Tibial nerve (tissue), 4 donors: ENCODE data around the gene CLEC19A. TPM values are rescaled to one million over a fixed set of nuclear protein-coding genes. Genes with fewer than 3 reads are reported as not detected.

Experiments
- DNase-seq, 2 donors: peaks; one replicate each; pipeline ENCODE4 v3.0.0-alpha.2; 2019; ENCODE audit warnings: low spot score in 2 of 2
- H3K27ac ChIP-seq, 4 donors: fragments of 200-600 bp; sonication (generic) in 3 of 4; one replicate each; pipeline ENCODE4 v1.5.1; 2017 to 2019; ENCODE audit warnings: mild to moderate bottlenecking in 1 of 4
- H3K27me3 ChIP-seq, 2 donors: fragments of 200-600 bp; sonication (generic) in 1 of 2; one replicate each; pipeline versions ENCODE4 v1.5.1 to v1.6.0; 2017 to 2019
- H3K36me3 ChIP-seq, 3 donors: fragments of 200-600 bp; sonication (generic); one replicate each; pipeline ENCODE4 v1.5.1; 2018 to 2019
- H3K4me1 ChIP-seq, 4 donors: fragments of 200-600 bp; sonication (generic) in 3 of 4; one replicate each; pipeline ENCODE4 v1.5.1; 2017 to 2019
- H3K4me3 ChIP-seq, 4 donors: fragments of 200-600 bp; sonication (generic) in 3 of 4; one replicate each; pipeline ENCODE4 v1.5.1; 2017 to 2019; ENCODE audit warnings: mild to moderate bottlenecking in 1 of 4, moderate library complexity in 1 of 4
- H3K9me3 ChIP-seq, 4 donors: fragments of 200-600 bp; sonication (generic) in 3 of 4; one replicate each; pipeline ENCODE4 v1.5.1; 2017 to 2019
- CTCF ChIP-seq, 5 experiments: fragments of 200-600 bp in 3 of 5; fragments of 450-650 bp in 2 of 5; sonication (generic) in 3 of 5; IDR thresholded peaks; one replicate each; pipeline ENCODE4 v1.5.1; 2016 to 2019; ENCODE audit warnings: antibody characterized with exemption in 5 of 5, mild to moderate bottlenecking in 3 of 5, moderate library complexity in 2 of 5
- EP300 ChIP-seq, 2 donors: sonication (generic); formaldehyde crosslinking; IDR thresholded peaks; one replicate each; pipeline ENCODE4 v1.6.1; 2017; ENCODE audit warnings: antibody characterized with exemption in 2 of 2, mild to moderate bottlenecking in 1 of 2
- POLR2A ChIP-seq, 2 donors: fragments of 450-650 bp; IDR thresholded peaks; one replicate each; pipeline ENCODE4 v1.6.1; 2017; ENCODE audit warnings: antibody characterized with exemption in 2 of 2, mild to moderate bottlenecking in 2 of 2, moderate library complexity in 2 of 2
- WGBS, 2 donors: methylation state at CpG; one replicate each; pipeline ENCODE4 v1.1.5; 2018; 5-methylcytosine and 5-hydroxymethylcytosine counted together
- total RNA-seq, 4 donors: library from RNA; depleted of rRNA; stranded (reverse); fragments of >200 nt; gene quantifications; one replicate each; pipeline ENCODE4 v1.1.0, GENCODE V29; 2016

Gene CLEC19A
- total RNA-seq, 4 donors from 2014 or later = not detected

GRCh38 chr16:19305443-19305842 is 19.9 kb downstream of the CLEC19A start:
- no peak for TF ChIP-seq CTCF (IDR thresholded peaks at IDR 0.05)
- no peak for TF ChIP-seq EP300 (IDR thresholded peaks at IDR 0.05)
- no peak for TF ChIP-seq POLR2A (IDR thresholded peaks at IDR 0.05)
- H3K4me3 ChIP-seq = no peak overlapping the region
- DNase-seq = no peak
- H3K27me3 ChIP-seq = no peaks in the 10 kb centered on the region
- no peaks in the 10 kb centered on the region for H3K9me3 ChIP-seq
- WGBS, 2 donors = 86 to 91% methylated on average over 2 of the region's 2 CpGs
- no peaks in the 10 kb centered on the region for H3K4me1 ChIP-seq
- H3K36me3 ChIP-seq = no peaks in the 10 kb centered on the region
- no peak overlapping the region for H3K27ac ChIP-seq

DNA sequence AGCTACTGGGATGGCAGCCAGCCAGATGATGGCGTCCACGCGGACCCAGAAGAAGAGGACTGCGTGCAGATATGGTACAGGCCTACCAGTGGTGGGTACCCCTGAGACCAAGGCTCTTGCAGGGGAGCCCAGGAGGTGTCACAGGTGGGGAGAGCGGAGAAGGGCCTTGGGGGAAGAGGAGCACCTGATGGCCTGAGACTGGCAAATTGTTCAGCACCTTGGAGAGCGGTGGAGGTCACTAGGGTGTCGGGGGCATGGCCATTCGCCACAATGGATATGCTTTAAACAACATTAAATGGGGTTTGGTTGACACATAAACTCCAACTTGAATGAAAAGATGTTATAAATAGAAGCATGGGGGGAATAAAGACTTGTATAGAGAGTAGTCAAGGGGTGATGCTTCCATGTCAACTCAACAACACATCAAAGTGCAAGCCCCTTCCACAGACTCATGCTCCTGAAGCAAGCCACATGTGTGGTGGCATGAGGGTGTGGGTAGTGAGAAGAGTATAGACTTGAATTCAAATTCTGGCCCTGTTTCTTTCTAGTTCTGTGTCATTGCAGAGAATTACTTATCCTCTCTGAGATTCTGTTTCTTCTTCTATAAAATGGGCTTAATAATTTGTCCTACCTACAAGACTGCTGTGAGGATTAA is 22.2 kb downstream of the CLEC19A start:
- H3K4me3 ChIP-seq = no peak overlapping the region
- 56 to 58% methylated on average over 8 of the region's 8 CpGs for WGBS, 2 donors
- no peak overlapping the region for H3K27ac ChIP-seq
- no peaks in the 10 kb centered on the region for H3K9me3 ChIP-seq
- H3K4me1 ChIP-seq = no peaks in the 10 kb centered on the region
- DNase-seq = no peak
- no peaks in the 10 kb centered on the region for H3K27me3 ChIP-seq
- H3K36me3 ChIP-seq = no peaks in the 10 kb centered on the region
- TF ChIP-seq EP300 (IDR thresholded peaks at IDR 0.05) = no peak
- TF ChIP-seq CTCF (IDR thresholded peaks at IDR 0.05) = no peak

GRCh38 chr16:19308392-19308791 is 22.9 kb downstream of the CLEC19A start:
- WGBS, 2 donors = 65 to 67% methylated on average over 1 of the region's 1 CpG
- Histone ChIP-seq H3K36me3 (no peaks in the 10 kb centered on the region), H3K27me3 (no peaks in the 10 kb centered on the region), H3K27ac (no peak overlapping the region), H3K4me3 (no peak overlapping the region), H3K4me1 (no peaks in the 10 kb centered on the region), H3K9me3 (peaks cover 0 to 5% (median 0%) of the 10 kb centered on the region in 4 donors)
- TF ChIP-seq EP300 (IDR thresholded peaks at IDR 0.05) (no peak), CTCF (IDR thresholded peaks at IDR 0.05) (no peak)
- DNase-seq = no peak

GRCh38 chr16:19309178-19309577 is 23.6 kb downstream of the CLEC19A start:
- Histone ChIP-seq H3K27me3 (no peaks in the 10 kb centered on the region), H3K4me1 (no peaks in the 10 kb centered on the region), H3K9me3 (peaks cover 0 to 5% (median 0%) of the 10 kb centered on the region in 4 donors), H3K4me3 (no peak overlapping the region), H3K36me3 (no peaks in the 10 kb centered on the region), H3K27ac (no peak overlapping the region)
- no peak for DNase-seq
- no peak for TF ChIP-seq POLR2A (IDR thresholded peaks at IDR 0.05)
- no peak for TF ChIP-seq CTCF (IDR thresholded peaks at IDR 0.05)
- TF ChIP-seq EP300 (IDR thresholded peaks at IDR 0.05) = no peak
- 71 to 87% methylated on average over 5 of the region's 5 CpGs for WGBS, 2 donors

- Histone ChIP-seq H3K4me1 (no peaks in the 10 kb centered on the region), H3K36me3 (no peaks in the 10 kb centered on the region), H3K27ac (no peak overlapping the region), H3K27me3 (no peaks in the 10 kb centered on the region), H3K4me3 (no peak overlapping the region), H3K9me3 (peaks cover 0 to 5% (median 0%) of the 10 kb centered on the region in 4 donors)
- TF ChIP-seq CTCF (IDR thresholded peaks at IDR 0.05) = no peak
- WGBS, 2 donors = 77 to 85% methylated on average over 2 of the region's 2 CpGs
- no peak for DNase-seq
These were observed 29.3 kb downstream of the CLEC19A start for GRCh38 chr16:19314718-19315425.
